Fibroblast of lung (primary cell): ENCODE data around the gene S100A4. TPM values are rescaled to one million over a fixed set of nuclear protein-coding genes. Genes with fewer than 3 reads are reported as not detected.

ENCODE experiments used
- DNase-seq, 2 donors: peaks; one replicate each; pipeline versions ENCODE4 v3.0.0 to v3.0.0-alpha.2; 2010; ENCODE audit warnings: low read depth in 2 of 2
- H2AFZ ChIP-seq: 2 replicates; pipeline ENCODE4 v1.5.1; 2012; ENCODE audit warnings: low read length, control low read depth, inconsistent platforms
- H3K27ac ChIP-seq: 2 replicates; pipeline ENCODE4 v1.5.1; 2011; ENCODE audit warnings: low read length, control low read depth; ENCODE audit not compliant: insufficient read depth
- H3K27me3 ChIP-seq: 2 replicates; pipeline ENCODE4 v1.5.1; 2011; ENCODE audit warnings: mild to moderate bottlenecking, low read length; ENCODE audit not compliant: control insufficient read depth, insufficient read depth
- H3K36me3 ChIP-seq: 2 replicates; pipeline ENCODE4 v1.5.1; 2011; ENCODE audit warnings: low read length; ENCODE audit not compliant: control insufficient read depth, insufficient read depth
- H3K4me1 ChIP-seq: 2 replicates; pipeline ENCODE4 v1.5.1; 2011; ENCODE audit warnings: low read length; ENCODE audit not compliant: control insufficient read depth, insufficient read depth; ENCODE audit errors: extremely low read depth
- H3K4me2 ChIP-seq: 2 replicates; pipeline ENCODE4 v1.5.1; 2011; ENCODE audit warnings: low read length, control low read depth; ENCODE audit not compliant: insufficient read depth; ENCODE audit errors: extremely low read depth
- H3K4me3 ChIP-seq, 4 experiments: fragments of 200-600 bp in 1 of 4; sonication (generic) in 1 of 4; replicated peaks in 1 of 4; 2 replicates each; pipeline ENCODE4 v1.5.1; 2011 to 2016; ENCODE audit warnings: low read length in 4 of 4, low read depth in 3 of 4, mild to moderate bottlenecking in 3 of 4, control low read depth in 2 of 4, inconsistent platforms in 1 of 4, mixed read lengths in 1 of 4; ENCODE audit not compliant: insufficient read depth in 1 of 4; ENCODE audit errors: control extremely low read depth in 1 of 4
- H3K79me2 ChIP-seq: 2 replicates; pipeline ENCODE4 v1.5.1; 2012; ENCODE audit warnings: mild to moderate bottlenecking, low read length, inconsistent platforms; ENCODE audit not compliant: control insufficient read depth, insufficient read depth
- H3K9ac ChIP-seq: 2 replicates; pipeline ENCODE4 v1.5.1; 2011; ENCODE audit warnings: mild to moderate bottlenecking, low read length, control low read depth; ENCODE audit not compliant: insufficient read depth
- H3K9me3 ChIP-seq: 2 replicates; pipeline ENCODE4 v1.5.1; 2012; ENCODE audit warnings: low read depth, low read length; ENCODE audit not compliant: control insufficient read depth, insufficient read depth
- H4K20me1 ChIP-seq: 2 replicates; pipeline ENCODE4 v1.5.1; 2011; ENCODE audit warnings: low read length; ENCODE audit not compliant: control insufficient read depth, insufficient read depth; ENCODE audit errors: extremely low read depth
- CTCF ChIP-seq, 2 donors: IDR thresholded peaks in 1 of 2; conservative IDR thresholded peaks in 1 of 2; 1 replicate in 1 of 2; 2 replicates in 1 of 2; pipeline ENCODE4 v1.5.1; 2011 to 2012; ENCODE audit warnings: low read length in 2 of 2, control low read depth in 1 of 2, inconsistent platforms in 1 of 2, low read depth in 1 of 2, mild to moderate bottlenecking in 1 of 2
- EZH2 ChIP-seq: IDR thresholded peaks from 2 replicates; pipeline ENCODE4 v1.5.1; 2012; ENCODE audit warnings: low read length, control low read depth, mild to moderate bottlenecking; ENCODE audit errors: missing control alignments
- polyA plus RNA-seq, 2 donors: library from polyadenylated mRNA; depleted of rRNA in 1 of 2; stranded (reverse) in 1 of 2; unstranded in 1 of 2; fragments of >200 nt; gene quantifications; 2 replicates each; pipeline ENCODE4 v1.2.1, GENCODE V29; 2011 to 2012; ENCODE audit warnings: missing spikeins in 1 of 2
- total RNA-seq: library from RNA; depleted of rRNA; stranded (reverse); fragments of >200 nt; gene quantifications from 2 replicates; pipeline ENCODE4 v1.2.1, GENCODE V29; 2014

The S100A4 gene
- total and polyA plus RNA-seq, 2 donors (not counting 1 experiment from before 2014, with no cell fraction given), result 287 to 371 TPM

GRCh38 chr1:153541641-153542590, 3.7 kb downstream of the S100A4 start:
- TF ChIP-seq EZH2 (no peak), CTCF (conservative IDR thresholded peaks at IDR 0.05 in 1 of 2, IDR thresholded peaks at IDR 0.05 in 1 of 2; ENCODE audit: low read depth in 1 of 2, low read length in 2 of 2) (no peak)
- no peaks in the 10 kb centered on the region for H4K20me1 ChIP-seq
- peaks cover 27% of the 10 kb centered on the region for H3K4me1 ChIP-seq
- no peaks in the 10 kb centered on the region for H3K9me3 ChIP-seq
- no peak overlapping the region for H2AFZ ChIP-seq
- peaks cover 8% of the 10 kb centered on the region for H3K79me2 ChIP-seq
- no peak overlapping the region for H3K4me3 ChIP-seq
- no peaks in the 10 kb centered on the region for H3K36me3 ChIP-seq
- no peaks in the 10 kb centered on the region for H3K27me3 ChIP-seq
- no peak overlapping the region for H3K27ac ChIP-seq
- no peak overlapping the region for H3K4me2 ChIP-seq
- no peak overlapping the region for H3K9ac ChIP-seq
- DNase-seq, result no peak

GRCh38 chr1:153540394-153541361, 4.9 kb downstream of the S100A4 start, which contains the start of gene S100A5:
Gene S100A5, minus strand, starts transcription at chr1:153540934. Its CDS starts 743 bp downstream, at chr1:153540191.
- Histone ChIP-seq H3K9ac (no peak within 1 kb of the TSS), H3K9me3 (no peaks in the 10 kb centered on the region), H3K4me2 (no peak within 1 kb of the TSS), H3K36me3 (no peaks in the 10 kb centered on the region), H4K20me1 (no peaks in the 10 kb centered on the region), H2AFZ (no peak within 1 kb of the TSS), H3K27ac (no peak within 1 kb of the TSS), H3K27me3 (no peaks in the 10 kb centered on the region), H3K79me2 (peaks cover 11% of the 10 kb centered on the region), H3K4me1 (peaks cover 27% of the 10 kb centered on the region), H3K4me3 (no peak within 1 kb of the TSS)
- peak; percentile 41 to 78 for DNase-seq
- no peak for TF ChIP-seq EZH2
- no peak for TF ChIP-seq CTCF (conservative IDR thresholded peaks at IDR 0.05 in 1 of 2, IDR thresholded peaks at IDR 0.05 in 1 of 2; ENCODE audit: low read depth in 1 of 2, low read length in 2 of 2)
